Body of pancreas (tissue), 4 donors: Measurements from ENCODE around the gene LCN12. TPM values are rescaled to one million over a fixed set of nuclear protein-coding genes. Genes with fewer than 3 reads are reported as not detected.
A peak's percentile ranks its signal among the peaks of the same experiment; 100 is the strongest.

Experiments used
- ATAC-seq: fragments of 150-250 bp; one replicate; pipeline ENCODE4 v1.9.1; 2016
- DNase-seq, 4 donors: peaks; one replicate each; pipeline ENCODE4 v3.0.0-alpha.2; 2019
- H3K27ac ChIP-seq, 4 donors: fragments of 200-600 bp; sonication (generic); 1 replicate in 3 of 4; 2 replicates in 1 of 4; pipeline versions ENCODE4 v1.5.1 to v1.6.1; 2016 to 2019; ENCODE audit warnings: mild to moderate bottlenecking in 1 of 4, mixed read lengths in 1 of 4, moderate library complexity in 1 of 4
- H3K27me3 ChIP-seq, 2 donors: fragments of 200-600 bp; sonication (generic); one replicate each; pipeline ENCODE4 v1.6.0; 2016; ENCODE audit warnings: mild to moderate bottlenecking in 1 of 2
- H3K36me3 ChIP-seq, 2 donors: fragments of 200-600 bp; sonication (generic); replicated peaks in 1 of 2; 2 replicates each; pipeline ENCODE4 v1.5.1; 2016; ENCODE audit warnings: low read depth in 2 of 2; ENCODE audit not compliant: insufficient read depth in 1 of 2
- H3K4me1 ChIP-seq: fragments of 200-600 bp; sonication (generic); one replicate; pipeline ENCODE4 v1.6.0; 2016
- H3K4me3 ChIP-seq, 2 donors: fragments of 200-600 bp; sonication (generic); 1 replicate in 1 of 2; 2 replicates in 1 of 2; pipeline ENCODE4 v1.5.1; 2016 to 2019
- H3K9me3 ChIP-seq, 3 donors: fragments of 200-600 bp; sonication (generic); 1 replicate in 2 of 3; 2 replicates in 1 of 3; pipeline ENCODE4 v1.5.1; 2016
- CTCF ChIP-seq, 7 experiments: fragments of 450-650 bp in 4 of 7; fragments of 200-600 bp in 3 of 7; sonication (generic) in 3 of 7; IDR thresholded peaks; one replicate each; pipeline ENCODE4 v1.5.1; 2016 to 2019; ENCODE audit warnings: antibody characterized with exemption in 7 of 7
- POLR2A ChIP-seq, 3 donors: fragments of 450-650 bp; IDR thresholded peaks; one replicate each; pipeline ENCODE4 v1.6.1; 2016; ENCODE audit warnings: antibody characterized with exemption in 3 of 3, mild to moderate bottlenecking in 2 of 3
- WGBS, 2 donors: methylation state at CpG; one replicate each; pipeline ENCODE4 v1.1.5; 2017; 5-methylcytosine and 5-hydroxymethylcytosine counted together
- intact Hi-C: fragments of 100-400 bp; cut with DNase I; formaldehyde crosslinking; loops from one replicate; pipeline ENCODE4 v1.15.1; 2023
- total RNA-seq, 2 donors: library from RNA; depleted of rRNA; stranded (reverse); fragments of >200 nt; gene quantifications; one replicate each; pipeline ENCODE4 v1.1.0, GENCODE V29; 2016

LCN12 gene
- total RNA-seq, 2 donors from 2014 or later: 1.3 to 4.9 TPM

- 79 to 84% methylated on average over 9 to 10 of the region's 11 CpGs for WGBS, 2 donors
Observed at GRCh38 chr9:136921307-136921706, 30.8 kb upstream of the LCN12 start.

GRCh38 chr9:136921718-136922117 is 30.4 kb upstream of the LCN12 start:
- H3K27ac ChIP-seq: no peak overlapping the region
- no peaks in the 10 kb centered on the region for H3K27me3 ChIP-seq
- WGBS, 2 donors: 82 to 92% methylated on average over 2 to 10 of the region's 10 CpGs
- no peaks in the 10 kb centered on the region for H3K9me3 ChIP-seq
- DNase-seq (no peak), ATAC-seq (no peak)
- no peaks in the 10 kb centered on the region for H3K4me1 ChIP-seq
- no peak overlapping the region for H3K4me3 ChIP-seq
- TF ChIP-seq CTCF (IDR thresholded peaks at IDR 0.05) (no peak), POLR2A (IDR thresholded peaks at IDR 0.05) (no peak)
- H3K36me3 ChIP-seq: peaks cover 0 to 20% of the 10 kb centered on the region in 2 donors
- intact Hi-C loops: no loop called here

More at GRCh38 chr9:136921307-136921706, 30.8 kb upstream of the LCN12 start:
- intact Hi-C loops: no loop called here
- no peaks in the 10 kb centered on the region for H3K4me1 ChIP-seq
- ATAC-seq: no peak
- no peak overlapping the region for H3K27ac ChIP-seq
- no peak for DNase-seq
- peaks cover 0 to 22% of the 10 kb centered on the region in 2 donors for H3K36me3 ChIP-seq
- no peak overlapping the region for H3K4me3 ChIP-seq
- TF ChIP-seq CTCF (IDR thresholded peaks at IDR 0.05) (no peak), POLR2A (IDR thresholded peaks at IDR 0.05) (no peak)
- H3K9me3 ChIP-seq: no peaks in the 10 kb centered on the region
- no peaks in the 10 kb centered on the region for H3K27me3 ChIP-seq

DNA sequence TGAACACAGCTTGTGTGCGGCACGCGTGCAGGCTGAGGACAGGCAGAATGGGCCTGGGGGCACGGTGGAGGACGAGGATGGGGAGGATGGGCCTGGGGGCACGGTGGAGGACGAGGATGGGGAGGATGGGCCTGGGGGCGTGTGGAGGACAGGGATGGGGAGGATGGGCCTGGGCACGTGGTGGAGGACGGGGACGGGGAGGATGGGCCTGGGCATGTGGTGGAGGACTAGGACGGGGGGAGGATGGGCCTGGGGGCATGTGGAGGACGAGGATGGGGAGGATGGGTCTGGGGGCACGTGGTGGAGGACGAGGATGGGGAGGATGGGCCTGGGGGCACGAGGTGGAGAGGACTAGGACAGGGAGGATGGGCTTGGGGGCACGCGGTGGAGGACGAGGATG is 29.5 kb upstream of the LCN12 start:
- Histone ChIP-seq H3K27ac (no peak overlapping the region), H3K9me3 (no peaks in the 10 kb centered on the region), H3K4me3 (no peak overlapping the region), H3K4me1 (no peaks in the 10 kb centered on the region), H3K36me3 (peaks cover 0 to 12% of the 10 kb centered on the region in 2 donors), H3K27me3 (no peaks in the 10 kb centered on the region)
- no peak for ATAC-seq
- no peak for DNase-seq
- no peak for TF ChIP-seq POLR2A (IDR thresholded peaks at IDR 0.05)
- no peak for TF ChIP-seq CTCF (IDR thresholded peaks at IDR 0.05)
- intact Hi-C loops: no loop called here
- 86 to 88% methylated on average over 9 to 19 of the region's 19 CpGs for WGBS, 2 donors

- intact Hi-C loops: no loop called here
- Histone ChIP-seq H3K27me3 (no peaks in the 10 kb centered on the region), H3K4me3 (no peak overlapping the region), H3K9me3 (no peaks in the 10 kb centered on the region), H3K27ac (no peak overlapping the region), H3K36me3 (peaks cover 0 to 10% of the 10 kb centered on the region in 2 donors), H3K4me1 (no peaks in the 10 kb centered on the region)
- DNase-seq (peak in 2 of 4 donors; percentile 34 to 38), ATAC-seq (no peak)
- 93 to 95% methylated on average over 14 to 19 of the region's 19 CpGs for WGBS, 2 donors
- TF ChIP-seq CTCF (IDR thresholded peaks at IDR 0.05) (no peak), POLR2A (IDR thresholded peaks at IDR 0.05) (no peak)
Observed at GRCh38 chr9:136923881-136924280, 28.2 kb upstream of the LCN12 start.

DNA sequence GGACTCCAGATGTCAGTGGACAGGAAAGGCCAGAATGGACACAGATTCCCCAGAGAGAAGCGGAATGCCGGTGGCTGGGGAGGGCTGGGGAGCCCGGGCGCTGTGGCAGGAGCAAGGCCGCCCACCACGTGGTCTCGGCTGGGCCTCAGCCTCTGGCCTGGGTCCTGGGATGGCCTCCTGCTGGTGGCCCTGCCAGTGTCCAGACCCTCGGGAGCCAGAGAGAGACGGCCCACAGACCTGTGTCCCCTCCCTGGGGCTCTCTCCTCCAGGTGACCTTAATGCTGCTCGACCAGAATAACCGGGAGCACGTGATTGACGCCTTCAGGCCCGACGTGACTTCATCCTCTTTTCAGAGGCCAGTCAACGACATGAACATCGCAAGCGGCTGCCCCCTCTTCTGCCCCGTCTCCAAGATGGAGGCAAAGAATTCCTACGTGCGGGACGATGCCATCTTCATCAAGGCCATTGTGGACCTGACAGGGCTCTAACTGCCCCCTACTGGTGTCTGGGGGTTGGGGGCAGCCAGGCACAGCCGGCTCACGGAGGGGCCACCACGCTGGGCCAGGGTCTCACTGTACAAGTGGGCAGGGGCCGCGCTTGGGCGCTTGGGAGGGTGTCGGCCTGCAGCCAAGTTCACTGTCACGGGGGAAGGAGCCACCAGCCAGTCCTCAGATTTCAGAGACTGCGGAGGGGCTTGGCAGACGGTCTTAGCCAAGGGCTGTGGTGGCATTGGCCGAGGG is 26.5 kb upstream of the LCN12 start:
- no peak for DNase-seq
- Histone ChIP-seq H3K27me3 (no peaks in the 10 kb centered on the region), H3K27ac (no peak overlapping the region), H3K4me1 (no peaks in the 10 kb centered on the region), H3K9me3 (no peaks in the 10 kb centered on the region), H3K36me3 (peaks cover 0 to 2% of the 10 kb centered on the region in 2 donors), H3K4me3 (no peak overlapping the region)
- TF ChIP-seq POLR2A (IDR thresholded peaks at IDR 0.05): no peak
- TF ChIP-seq CTCF (IDR thresholded peaks at IDR 0.05): no peak
- 79 to 88% methylated on average over 9 to 33 of the region's 33 CpGs for WGBS, 2 donors
- intact Hi-C loops: no loop called here
- ATAC-seq: no peak
